ENCODE measurements around the gene THRAP3. TPM values are rescaled to one million over a fixed set of nuclear protein-coding genes. Genes with fewer than 3 reads are reported as not detected.

THRAP3 gene
- total and polyA plus RNA-seq, 2 of the 8 experiments (the other 6 are each of a cell fraction or from before 2014, with no cell fraction given): 40.2 to 183 TPM

GRCh38 chr1:36204347-36204909 is 19.8 kb upstream of the THRAP3 start:
- no peaks in the 10 kb centered on the region for H3K79me2 ChIP-seq (ENCODE audit: control insufficient read depth in 1 of 2, insufficient read depth in 2 of 2, low read length in 2 of 2)
- no peak overlapping the region for H3K4ac ChIP-seq (replicated peaks; ENCODE audit: insufficient read length, low read depth, low read length)
- peaks cover 0 to 10% (median 3%) of the 10 kb centered on the region in 4 experiments; a peak in 5 of 7 replicates for H3K4me1 ChIP-seq (replicated peaks in 1 of 4; ENCODE audit: control insufficient read depth in 3 of 4, insufficient read depth in 4 of 4, low read length in 3 of 4)
- H2BK120ac ChIP-seq (replicated peaks; ENCODE audit: low read depth, low read length): no peak overlapping the region
- H3K23ac ChIP-seq (ENCODE audit: insufficient read length): no peak overlapping the region
- H3K36me3 ChIP-seq (ENCODE audit: control insufficient read depth in 2 of 4, insufficient read depth in 4 of 4, low read length in 3 of 4): no peaks in the 10 kb centered on the region
- no peak overlapping the region for H3K14ac ChIP-seq (ENCODE audit: insufficient read length)
- FAIRE-seq (no peak), DNase-seq (ENCODE audit: low read depth in 1 of 2, low spot score in 2 of 2) (no peak)
- H4K91ac ChIP-seq (replicated peaks; ENCODE audit: insufficient read length, low read length): no peak overlapping the region
- H4K8ac ChIP-seq (ENCODE audit: extremely low read depth, insufficient read depth, low read length): no peak overlapping the region
- H3K18ac ChIP-seq (ENCODE audit: extremely low read depth, low read length): no peak overlapping the region
- H3K27ac ChIP-seq (ENCODE audit: low read depth, low read length): no peak overlapping the region
- H2BK12ac ChIP-seq (ENCODE audit: low read depth, low read length): no peak overlapping the region
- H4K20me1 ChIP-seq (replicated peaks in 1 of 2; ENCODE audit: control insufficient read depth in 1 of 2, insufficient read depth in 2 of 2, low read length in 2 of 2): no peaks in the 10 kb centered on the region
- no peaks in the 10 kb centered on the region for H3K79me1 ChIP-seq (ENCODE audit: low read depth, low read length)
- 95% methylated on average over 6 of the region's 6 CpGs; no CpG with 5 or more reads in 1 of the 2 experiments for WGBS, 2 experiments (ENCODE audit: extremely low coverage in 1 of 2, insufficient coverage in 1 of 2, insufficient read length in 1 of 2, insufficient replicate concordance in 2 of 2, low coverage in 1 of 2, low lambda C conversion rate in 2 of 2, missing lambda C conversion rate in 1 of 2)
- no peak overlapping the region for H3K4me3 ChIP-seq (ENCODE audit: extremely low read depth in 1 of 4, insufficient read depth in 2 of 4, low read depth in 3 of 4, low read length in 4 of 4)
- no peak overlapping the region for H3K56ac ChIP-seq (replicated peaks; ENCODE audit: insufficient read length, low read depth, low read length)
- no peaks in the 10 kb centered on the region for H3K23me2 ChIP-seq (ENCODE audit: low read depth, low read length)
- no peak overlapping the region for H2BK20ac ChIP-seq (ENCODE audit: low read length)
- CTCF ChIA-PET (ENCODE audit: partially characterized antibody): interaction anchor here (1.1 to 1.6 kb wide), 2 partner anchors 16 to 70 kb away, joined by 4 to 7 read pairs; no protein-coding TSS in a partner anchor
- H2BK15ac ChIP-seq (ENCODE audit: low read length): no peak overlapping the region
- H3K9ac ChIP-seq (replicated peaks in 1 of 4; ENCODE audit: extremely low read depth in 1 of 4, low read depth in 3 of 4, low read length in 3 of 4): no peak overlapping the region
- H2AK5ac ChIP-seq (ENCODE audit: low read depth, low read length): no peak overlapping the region
- H2AFZ ChIP-seq (ENCODE audit: low read length): no peak overlapping the region
- POLR2A ChIA-PET (ENCODE audit: partially characterized antibody): interaction anchor here (1.7 to 2.7 kb wide), 2 partner anchors 11 to 19 kb away, joined by 4 to 7 read pairs; partner anchors contain the start of gene THRAP3
- H3K27me3 ChIP-seq (replicated peaks in 1 of 4; ENCODE audit: control insufficient read depth in 3 of 4, extremely low read depth in 1 of 4, insufficient read depth in 3 of 4, low read length in 3 of 4): no peaks in the 10 kb centered on the region
- H3K4me2 ChIP-seq (ENCODE audit: insufficient read depth in 1 of 2, low read depth in 2 of 2, low read length in 2 of 2): no peak overlapping the region
- H2BK5ac ChIP-seq (ENCODE audit: low read depth, low read length): no peak overlapping the region
- H4K5ac ChIP-seq (ENCODE audit: insufficient read length, low read depth, low read length): no peak overlapping the region
- H3K9me3 ChIP-seq (ENCODE audit: insufficient read depth in 2 of 2, low read depth in 1 of 2, low read length in 1 of 2): no peaks in the 10 kb centered on the region
- TF ChIP-seq EP300 (IDR thresholded peaks at IDR 0.05; ENCODE audit: borderline replicate concordance in 1 of 2, low read depth in 2 of 2, low read length in 2 of 2) (no peak), CREB1 (IDR thresholded peaks at IDR 0.05) (no peak), POLR2A (IDR thresholded peaks at IDR 0.05; ENCODE audit: control extremely low read depth in 1 of 2, low read depth in 2 of 2, low read length in 2 of 2) (no peak), EZH2 (IDR thresholded peaks at IDR 0.05; ENCODE audit: low read depth, low read length, severe bottlenecking) (no peak), KDM1A (IDR thresholded peaks at IDR 0.05; ENCODE audit: borderline replicate concordance, low read length) (no peak), E2F6 (IDR thresholded peaks at IDR 0.05) (no peak), CBX8 (IDR thresholded peaks at IDR 0.05; ENCODE audit: borderline replicate concordance, low read depth, low read length) (no peak), EGR1 (IDR thresholded peaks at IDR 0.05; ENCODE audit: borderline replicate concordance, low read depth, low read length) (no peak), KDM4A (IDR thresholded peaks at IDR 0.05; ENCODE audit: low read depth, low read length, severe bottlenecking) (no peak), TCF12 (IDR thresholded peaks at IDR 0.05; ENCODE audit: low read depth, low read length) (no peak), JUND (IDR thresholded peaks at IDR 0.05; ENCODE audit: low read length) (no peak), SP1 (IDR thresholded peaks at IDR 0.05; ENCODE audit: low read depth, low read length) (no peak), ATF3 (IDR thresholded peaks at IDR 0.05; ENCODE audit: insufficient read depth, low read depth, low read length) (no peak)

All from H1 (cell line).